Astrocyte (in vitro differentiated cells and primary cell): ENCODE results near the gene MOBP. TPM values are rescaled to one million over a fixed set of nuclear protein-coding genes. Genes with fewer than 3 reads are reported as not detected.

Experiments
- DNase-seq: peaks from one replicate; pipeline ENCODE4 v3.0.0-alpha.2; 2010; ENCODE audit warnings: low read depth
- FAIRE-seq: peaks from 2 replicates; lab custom pipeline; 2011; peaks lifted over from hg19 to GRCh38; lab: Jason Lieb, UNC
- H2AFZ ChIP-seq: 2 replicates; pipeline ENCODE4 v1.6.0; 2012; ENCODE audit warnings: low read depth, low read length, inconsistent platforms
- H3K27ac ChIP-seq: 2 replicates; pipeline ENCODE4 v1.5.1; 2011; ENCODE audit warnings: low read depth, low read length, inconsistent platforms
- H3K27me3 ChIP-seq: 2 replicates; pipeline ENCODE4 v1.6.0; 2011; ENCODE audit warnings: low read length, inconsistent platforms; ENCODE audit not compliant: insufficient read depth
- H3K36me3 ChIP-seq: 2 replicates; pipeline ENCODE4 v1.5.1; 2011; ENCODE audit warnings: low read length, inconsistent platforms; ENCODE audit not compliant: insufficient read depth
- H3K4me1 ChIP-seq: 2 replicates; pipeline ENCODE4 v1.5.1; 2011; ENCODE audit warnings: low read length, inconsistent platforms; ENCODE audit not compliant: insufficient read depth
- H3K4me2 ChIP-seq: 2 replicates; pipeline ENCODE4 v1.6.0; 2012; ENCODE audit warnings: low read length, inconsistent platforms
- H3K4me3 ChIP-seq: 2 replicates; pipeline ENCODE4 v1.5.1; 2011; ENCODE audit warnings: low read depth, mild to moderate bottlenecking, low read length, inconsistent platforms; ENCODE audit not compliant: insufficient read depth
- H3K79me2 ChIP-seq: 2 replicates; pipeline ENCODE4 v1.6.0; 2012; ENCODE audit warnings: mild to moderate bottlenecking, low read length, inconsistent platforms; ENCODE audit not compliant: insufficient read depth
- H3K9ac ChIP-seq: 2 replicates; pipeline ENCODE4 v1.6.0; 2012; ENCODE audit warnings: mild to moderate bottlenecking, low read length, inconsistent platforms
- H3K9me3 ChIP-seq: 2 replicates; pipeline ENCODE4 v1.5.1; 2012; ENCODE audit warnings: low read depth, mild to moderate bottlenecking, low read length, inconsistent platforms; ENCODE audit not compliant: insufficient read depth
- H4K20me1 ChIP-seq: 2 replicates; pipeline ENCODE4 v1.6.0; 2012; ENCODE audit warnings: low read length, inconsistent platforms; ENCODE audit not compliant: insufficient read depth
- H3K27ac Mint-ChIP-seq: one replicate; pipeline ENCODE4 v1.8.0; 2021; ENCODE audit warnings: mild to moderate bottlenecking, mixed read lengths; ENCODE audit not compliant: unreplicated experiment
- H3K27me3 Mint-ChIP-seq: one replicate; pipeline ENCODE4 v1.8.0; 2021; ENCODE audit warnings: low read depth, mixed read lengths; ENCODE audit not compliant: unreplicated experiment
- H3K36me3 Mint-ChIP-seq: one replicate; pipeline ENCODE4 v1.8.0; 2021; ENCODE audit warnings: low read depth, mixed read lengths; ENCODE audit not compliant: unreplicated experiment
- H3K4me1 Mint-ChIP-seq: one replicate; pipeline ENCODE4 v1.8.0; 2021; ENCODE audit warnings: low read depth, mixed read lengths; ENCODE audit not compliant: unreplicated experiment
- H3K4me3 Mint-ChIP-seq: one replicate; pipeline ENCODE4 v1.8.0; 2021; ENCODE audit warnings: mild to moderate bottlenecking, moderate library complexity, mixed read lengths; ENCODE audit not compliant: unreplicated experiment
- H3K9me3 Mint-ChIP-seq: one replicate; pipeline ENCODE4 v1.8.0; 2021; ENCODE audit warnings: mild to moderate bottlenecking, mixed read lengths; ENCODE audit not compliant: unreplicated experiment
- CTCF ChIP-seq: IDR thresholded peaks from 2 replicates; pipeline ENCODE4 v1.5.1; 2011; ENCODE audit warnings: low read depth, mild to moderate bottlenecking, inconsistent platforms, low read length, moderate library complexity; ENCODE audit not compliant: insufficient read depth
- EZH2 ChIP-seq: IDR thresholded peaks from 2 replicates; pipeline ENCODE4 v1.6.1; 2012; ENCODE audit warnings: mild to moderate bottlenecking, low read length, inconsistent platforms; ENCODE audit not compliant: insufficient read depth
- total RNA-seq: library from RNA; stranded (reverse); gene quantifications from 2 replicates; pipeline ENCODE4 v1.2.1, GENCODE V29; 2021

Gene MOBP
- total RNA-seq, 1 donor from 2014 or later, result 0.16 TPM

GRCh38 chr3:39501059-39501458, 33.6 kb downstream of the MOBP start:
- no peaks in the 10 kb centered on the region for H3K36me3 Mint-ChIP-seq
- no peak for FAIRE-seq
- TF ChIP-seq CTCF (no peak), EZH2 (no peak)

GRCh38 chr3:39501968-39502837, 34.7 kb downstream of the MOBP start:
- Mint-ChIP-seq H3K27ac (no peak overlapping the region), H3K4me1 (no peaks in the 10 kb centered on the region), H3K27me3 (peaks cover 4% of the 10 kb centered on the region), H3K36me3 (no peaks in the 10 kb centered on the region), H3K4me3 (no peak overlapping the region), H3K9me3 (no peaks in the 10 kb centered on the region)
- peaks cover 31% of the 10 kb centered on the region for H3K27me3 ChIP-seq
- H3K27ac ChIP-seq, result no peak overlapping the region
- H3K9me3 ChIP-seq, result peaks cover 2% of the 10 kb centered on the region
- TF ChIP-seq CTCF (no peak), EZH2 (no peak)
- no peak for DNase-seq
- H3K36me3 ChIP-seq, result no peaks in the 10 kb centered on the region
- peak overlapping the region; percentile 15 for H3K4me2 ChIP-seq
- no peaks in the 10 kb centered on the region for H3K4me1 ChIP-seq
- no peak overlapping the region for H3K9ac ChIP-seq
- no peak for FAIRE-seq
- H2AFZ ChIP-seq, result no peak overlapping the region
- no peak overlapping the region for H3K4me3 ChIP-seq
- H4K20me1 ChIP-seq, result no peaks in the 10 kb centered on the region
- no peaks in the 10 kb centered on the region for H3K79me2 ChIP-seq

More at GRCh38 chr3:39501059-39501458, 33.6 kb downstream of the MOBP start:
- Histone ChIP-seq H3K36me3 (no peaks in the 10 kb centered on the region), H3K79me2 (no peaks in the 10 kb centered on the region), H3K27me3 (peaks cover 31% of the 10 kb centered on the region), H3K4me3 (no peak overlapping the region), H4K20me1 (no peaks in the 10 kb centered on the region), H3K4me2 (no peak overlapping the region), H2AFZ (no peak overlapping the region), H3K4me1 (no peaks in the 10 kb centered on the region), H3K27ac (no peak overlapping the region), H3K9ac (no peak overlapping the region), H3K9me3 (peaks cover 2% of the 10 kb centered on the region)
- Mint-ChIP-seq H3K4me1 (no peaks in the 10 kb centered on the region), H3K9me3 (no peaks in the 10 kb centered on the region), H3K27me3 (peaks cover 4% of the 10 kb centered on the region), H3K27ac (no peak overlapping the region), H3K4me3 (no peak overlapping the region)
- no peak for DNase-seq

GRCh38 chr3:39502838-39503145, 35.3 kb downstream of the MOBP start:
- Mint-ChIP-seq H3K36me3 (no peaks in the 10 kb centered on the region), H3K9me3 (no peaks in the 10 kb centered on the region), H3K4me3 (no peak overlapping the region), H3K27ac (no peak overlapping the region), H3K27me3 (peaks cover 4% of the 10 kb centered on the region), H3K4me1 (no peaks in the 10 kb centered on the region)
- no peak overlapping the region for H3K4me2 ChIP-seq
- peaks cover 2% of the 10 kb centered on the region for H3K9me3 ChIP-seq
- DNase-seq (no peak), FAIRE-seq (no peak)
- peaks cover 31% of the 10 kb centered on the region for H3K27me3 ChIP-seq
- H3K4me3 ChIP-seq, result no peak overlapping the region
- H2AFZ ChIP-seq, result no peak overlapping the region
- no peaks in the 10 kb centered on the region for H3K79me2 ChIP-seq
- H3K36me3 ChIP-seq, result no peaks in the 10 kb centered on the region
- H3K9ac ChIP-seq, result no peak overlapping the region
- no peaks in the 10 kb centered on the region for H3K4me1 ChIP-seq
- no peak for TF ChIP-seq EZH2
- no peak for TF ChIP-seq CTCF
- no peaks in the 10 kb centered on the region for H4K20me1 ChIP-seq
- H3K27ac ChIP-seq, result no peak overlapping the region
